Neural progenitor cell (in vitro differentiated cells): Measurements from ENCODE around the gene BFSP2. TPM values are rescaled to one million over a fixed set of nuclear protein-coding genes. Genes with fewer than 3 reads are reported as not detected.

Experiments
- DNase-seq: peaks from one replicate; pipeline ENCODE4 v3.0.0-alpha.2; 2016; ENCODE audit warnings: low spot score
- H2AFZ ChIP-seq: fragments of 200-600 bp; sonication (generic); replicated peaks from 2 replicates; pipeline ENCODE4 v1.6.1; 2016; ENCODE audit warnings: antibody characterized with exemption
- H3F3A ChIP-seq: fragments of 200-600 bp; sonication (generic); 2 replicates; pipeline ENCODE4 v1.6.1; 2016; ENCODE audit warnings: antibody characterized with exemption, low read depth
- H3K27ac ChIP-seq: fragments of 200-600 bp; sonication (generic); 2 replicates; pipeline ENCODE4 v1.5.1; 2016; ENCODE audit warnings: mild to moderate bottlenecking
- H3K27me3 ChIP-seq: fragments of 200-600 bp; sonication (generic); 2 replicates; pipeline ENCODE4 v1.6.1; 2016; ENCODE audit warnings: mild to moderate bottlenecking, moderate library complexity
- H3K36me3 ChIP-seq: fragments of 200-600 bp; sonication (generic); 2 replicates; pipeline ENCODE4 v1.5.1; 2016
- H3K4me1 ChIP-seq: fragments of 200-600 bp; sonication (generic); 2 replicates; pipeline ENCODE4 v1.6.1; 2016; ENCODE audit warnings: mixed run types
- H3K4me2 ChIP-seq: fragments of 200-600 bp; sonication (generic); 2 replicates; pipeline ENCODE4 v1.6.1; 2016
- H3K4me3 ChIP-seq: fragments of 200-600 bp; sonication (generic); 2 replicates; pipeline ENCODE4 v1.5.1; 2016
- H3K79me2 ChIP-seq: fragments of 200-600 bp; sonication (generic); 2 replicates; pipeline ENCODE4 v1.6.1; 2016; ENCODE audit warnings: low read depth
- H3K9ac ChIP-seq: fragments of 200-600 bp; sonication (generic); 2 replicates; pipeline ENCODE4 v1.6.1; 2016
- H3K9me3 ChIP-seq: fragments of 200-600 bp; sonication (generic); 2 replicates; pipeline ENCODE4 v1.5.1; 2016; ENCODE audit warnings: low read depth
- H4K20me1 ChIP-seq: fragments of 200-600 bp; sonication (generic); 2 replicates; pipeline ENCODE4 v1.6.1; 2016; ENCODE audit warnings: low read depth
- H3K27ac Mint-ChIP-seq: 3 replicates; pipeline ENCODE4 v1.8.0; 2021; ENCODE audit warnings: mixed read lengths
- H3K27me3 Mint-ChIP-seq: 2 replicates; pipeline ENCODE4 v1.8.0; 2022; ENCODE audit warnings: low read depth, mild to moderate bottlenecking, inconsistent platforms, moderate library complexity, mixed read lengths; ENCODE audit not compliant: insufficient read depth
- H3K36me3 Mint-ChIP-seq: 3 replicates; pipeline ENCODE4 v1.8.0; 2021; ENCODE audit warnings: mixed read lengths
- H3K4me1 Mint-ChIP-seq: 3 replicates; pipeline ENCODE4 v1.8.0; 2021; ENCODE audit warnings: mixed read lengths
- H3K4me3 Mint-ChIP-seq: 3 replicates; pipeline ENCODE4 v1.8.0; 2021; ENCODE audit warnings: mild to moderate bottlenecking, moderate library complexity, mixed read lengths
- H3K9me3 Mint-ChIP-seq: 3 replicates; pipeline ENCODE4 v1.8.0; 2020; ENCODE audit warnings: mixed read lengths
- CTCF ChIP-seq: fragments of 200-600 bp; sonication (generic); IDR thresholded peaks from 2 replicates; pipeline ENCODE4 v1.5.1; 2017; ENCODE audit warnings: antibody characterized with exemption, mild to moderate bottlenecking
- EZH2 ChIP-seq: fragments of 200-600 bp; sonication (generic); IDR thresholded peaks from 2 replicates; pipeline ENCODE4 v1.6.1; 2017; ENCODE audit warnings: antibody characterized with exemption, mild to moderate bottlenecking, moderate library complexity
- EZH2phosphoT487 ChIP-seq: fragments of 200-600 bp; sonication (generic); IDR thresholded peaks from 2 replicates; pipeline ENCODE4 v1.6.1; 2017; ENCODE audit warnings: antibody characterized with exemption
- total RNA-seq: library from RNA; depleted of rRNA; stranded (reverse); fragments of >200 nt; gene quantifications from 2 replicates; pipeline ENCODE4 v1.2.3, GENCODE V29; 2015; ENCODE audit warnings: low replicate concordance

The BFSP2 gene
- total RNA-seq, 1 donor from 2014 or later: not detected

GRCh38 chr3:133457465-133458067, 57.7 kb downstream of the BFSP2 start:
- DNase-seq: no peak
- Mint-ChIP-seq H3K36me3 (no peaks in the 10 kb centered on the region), H3K27ac (no peak overlapping the region), H3K4me3 (no peak overlapping the region), H3K4me1 (peaks cover 48% of the 10 kb centered on the region), H3K9me3 (no peaks in the 10 kb centered on the region), H3K27me3 (peaks cover 8% of the 10 kb centered on the region)
- peaks cover 59% of the 10 kb centered on the region for H3K4me1 ChIP-seq
- no peaks in the 10 kb centered on the region for H3K79me2 ChIP-seq
- H3K4me2 ChIP-seq: no peak overlapping the region
- no peak for TF ChIP-seq CTCF
- no peak for TF ChIP-seq EZH2
- TF ChIP-seq EZH2phosphoT487: no peak
- H4K20me1 ChIP-seq: no peaks in the 10 kb centered on the region
- H3K4me3 ChIP-seq: no peak overlapping the region
- H3K9me3 ChIP-seq: no peaks in the 10 kb centered on the region
- H3K27ac ChIP-seq: no peak overlapping the region
- H3F3A ChIP-seq: peaks cover 34% of the 10 kb centered on the region
- no peaks in the 10 kb centered on the region for H3K27me3 ChIP-seq
- no peaks in the 10 kb centered on the region for H3K36me3 ChIP-seq
- no peak overlapping the region for H3K9ac ChIP-seq
- no peak overlapping the region for H2AFZ ChIP-seq

DNA sequence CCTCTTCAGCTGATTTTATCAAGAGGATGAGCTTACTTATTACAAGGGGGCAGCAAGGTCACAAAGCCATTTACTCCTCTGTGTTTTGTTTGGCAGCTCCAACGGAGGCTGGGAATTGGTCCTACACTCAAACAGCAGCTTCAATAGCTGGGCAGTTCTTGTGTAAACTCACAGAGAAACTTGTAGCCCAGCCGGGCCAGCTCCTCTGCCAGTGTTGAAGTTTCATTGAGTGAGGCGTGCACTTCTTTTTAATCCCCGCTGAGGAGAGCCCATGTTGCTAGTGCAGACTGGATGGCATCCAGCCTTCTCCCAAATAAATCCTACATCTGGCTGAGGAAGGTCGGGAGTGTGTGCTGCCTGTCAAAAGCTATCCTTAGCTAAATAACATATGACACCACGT, 59.5 kb downstream of the BFSP2 start:
- H3K36me3 ChIP-seq: no peaks in the 10 kb centered on the region
- H3K4me3 ChIP-seq: no peak overlapping the region
- peak overlapping the region; percentile 11 for H2AFZ ChIP-seq
- peaks cover 56% of the 10 kb centered on the region for H3K4me1 ChIP-seq
- peaks cover 49% of the 10 kb centered on the region for H3K4me1 Mint-ChIP-seq
- H3K4me2 ChIP-seq: no peak overlapping the region
- H3K79me2 ChIP-seq: no peaks in the 10 kb centered on the region
- DNase-seq: peak; percentile 21
- TF ChIP-seq EZH2: no peak
- TF ChIP-seq CTCF: no peak
- no peak for TF ChIP-seq EZH2phosphoT487
- H3F3A ChIP-seq: peaks cover 34% of the 10 kb centered on the region
- H3K27ac ChIP-seq: peak overlapping the region; percentile 45
- peak overlapping the region; percentile 21 for H3K27ac Mint-ChIP-seq
- H3K27me3 ChIP-seq: peaks cover 5% of the 10 kb centered on the region
- no peak overlapping the region for H3K9ac ChIP-seq
- no peaks in the 10 kb centered on the region for H4K20me1 ChIP-seq
- H3K9me3 Mint-ChIP-seq: no peaks in the 10 kb centered on the region
- no peak overlapping the region for H3K4me3 Mint-ChIP-seq
- no peaks in the 10 kb centered on the region for H3K36me3 Mint-ChIP-seq
- no peaks in the 10 kb centered on the region for H3K9me3 ChIP-seq
- H3K27me3 Mint-ChIP-seq: peaks cover 10% of the 10 kb centered on the region

DNA sequence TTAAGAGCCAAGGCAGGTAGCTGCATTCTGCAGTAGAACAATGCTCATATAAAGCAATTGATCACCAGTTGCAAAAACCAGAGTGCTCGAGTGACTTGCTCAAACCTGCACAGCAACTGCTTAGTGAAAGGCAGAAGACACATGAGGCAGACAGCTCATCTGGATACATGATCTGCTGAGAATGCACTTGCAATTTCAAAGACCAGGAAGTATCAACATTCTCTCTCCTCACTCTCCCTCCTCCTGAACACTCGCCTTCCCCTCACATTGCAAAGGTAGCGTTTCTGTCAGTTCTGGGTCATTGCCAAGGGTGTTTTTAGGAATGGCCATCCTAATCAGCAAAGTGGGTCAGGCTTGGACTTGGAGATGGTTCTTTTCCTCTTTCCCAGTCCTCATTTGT, 61.0 kb downstream of the BFSP2 start:
- Histone ChIP-seq H3K27me3 (peaks cover 5% of the 10 kb centered on the region), H3K27ac (no peak overlapping the region), H3K9ac (no peak overlapping the region), H3K4me2 (no peak overlapping the region), H3K79me2 (no peaks in the 10 kb centered on the region), H3K36me3 (no peaks in the 10 kb centered on the region), H3F3A (peaks cover 27% of the 10 kb centered on the region), H3K4me1 (peaks cover 60% of the 10 kb centered on the region), H3K9me3 (no peaks in the 10 kb centered on the region), H2AFZ (no peak overlapping the region), H3K4me3 (no peak overlapping the region), H4K20me1 (no peaks in the 10 kb centered on the region)
- no peak for TF ChIP-seq EZH2phosphoT487
- TF ChIP-seq CTCF: no peak
- no peak for TF ChIP-seq EZH2
- Mint-ChIP-seq H3K4me3 (no peak overlapping the region), H3K36me3 (no peaks in the 10 kb centered on the region), H3K27ac (peak overlapping the region; percentile 67), H3K9me3 (no peaks in the 10 kb centered on the region), H3K27me3 (peaks cover 10% of the 10 kb centered on the region), H3K4me1 (peaks cover 53% of the 10 kb centered on the region)
- DNase-seq: no peak
